ENCODE measurements around the gene ADAMTS20.

- TF ChIP-seq EZH2phosphoT487 (IDR thresholded peaks at IDR 0.05; ENCODE audit: insufficient read depth, low read depth) (no peak), EZH2 (IDR thresholded peaks at IDR 0.05; ENCODE audit: insufficient read depth, poor library complexity, severe bottlenecking) (no peak)
Measured at GRCh38 chr12:43551971-43552559, at the start of gene ADAMTS20.

All from GM23248 (cell line).